Right lobe of liver (tissue), 4 donors: ENCODE results near the gene IER2.
"Not testable (repeated sequence)": the region's sequence is repeated elsewhere in the genome, so short reads cannot be mapped to it uniquely, and the experiment has no call there.

Experiments used
- CTCF ChIP-seq, 4 donors: fragments of 200-600 bp in 3 of 4; fragments of 450-650 bp in 1 of 4; IDR thresholded peaks; one replicate each; pipeline versions ENCODE4 v1.5.1 to v1.8.0; 2016 to 2022; ENCODE audit warnings: antibody characterized with exemption in 4 of 4, mild to moderate bottlenecking in 2 of 4
- POLR2A ChIP-seq: fragments of 450-650 bp; IDR thresholded peaks from one replicate; pipeline ENCODE4 v1.6.1; 2017; ENCODE audit warnings: antibody characterized with exemption, mild to moderate bottlenecking
- donor health status: DM: no; HTN: no; CAD: no.
- donor health status: DM: no; HTN: no; CAD: no.
- donor health status: DM: no; HTN: yes; CAD: no.

GRCh38 chr19:13178291-13178690 lies 28.1 kb downstream of the IER2 start:
- not testable (repeated sequence) for TF ChIP-seq CTCF (IDR thresholded peaks at IDR 0.05); POLR2A
